Measurements from ENCODE around the gene SYT13.

Gene SYT13

DNA sequence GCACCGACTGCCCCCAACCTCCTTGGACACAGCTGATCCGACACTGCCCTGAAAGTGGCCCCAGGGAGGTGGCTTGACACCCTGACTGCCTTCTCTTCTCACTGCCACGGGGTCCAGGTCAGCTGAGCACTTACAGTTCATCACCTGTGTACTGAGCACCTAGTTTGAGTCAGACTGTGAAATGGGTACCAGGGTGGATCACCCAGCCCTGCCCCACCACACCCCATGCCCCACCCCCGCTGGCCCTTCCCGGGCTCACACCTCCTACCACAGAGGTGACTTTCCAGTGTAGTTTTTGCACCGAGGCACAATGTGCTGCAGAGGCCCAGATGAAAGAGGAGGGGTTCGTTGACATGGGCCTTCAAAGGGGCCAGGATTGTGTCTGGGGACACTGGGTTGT is 80.2 kb downstream of the SYT13 start:
- DNase-seq (ENCODE audit: low spot score), result no peak
- ChIA-PET POLR2A (ENCODE audit: low non-redundant PET) (no interaction called here), CTCF (interaction anchor here (0.9 to 1.2 kb wide), 2 partner anchors 23 to 278 kb away, joined by 3 to 5 read pairs; no protein-coding TSS in a partner anchor)
- TF ChIP-seq CTCF (conservative IDR thresholded peaks at IDR 0.05; ENCODE audit: low read depth), result no peak
- no peak overlapping the region for H3K27ac ChIP-seq

GRCh38 chr11:45204761-45205160 is 81.4 kb downstream of the SYT13 start:
- TF ChIP-seq CTCF (conservative IDR thresholded peaks at IDR 0.05; ENCODE audit: low read depth), result no peak
- H3K27ac ChIP-seq, result no peak overlapping the region
- ChIA-PET CTCF (interaction anchor here (0.6 kb wide), 1 partner anchor 277 kb away, joined by 4 read pairs; no protein-coding TSS in a partner anchor), POLR2A (ENCODE audit: low non-redundant PET) (no interaction called here)
- DNase-seq (ENCODE audit: low spot score), result no peak

GRCh38 chr11:45193695-45194094 is 92.4 kb downstream of the SYT13 start:
- ChIA-PET CTCF (no interaction called here), POLR2A (ENCODE audit: low non-redundant PET) (no interaction called here)
- no peak for TF ChIP-seq CTCF (conservative IDR thresholded peaks at IDR 0.05; ENCODE audit: low read depth)
- no peak for DNase-seq (ENCODE audit: low spot score)
- no peak overlapping the region for H3K27ac ChIP-seq
